Peyer's patch (tissue), 4 donors: ENCODE measurements around the gene PTEN. TPM values are rescaled to one million over a fixed set of nuclear protein-coding genes. Genes with fewer than 3 reads are reported as not detected.

ENCODE experiments used
- DNase-seq, 3 donors: peaks; one replicate each; pipeline ENCODE4 v3.0.0-alpha.2; 2017 to 2019
- H3K27ac ChIP-seq, 4 donors: fragments of 200-600 bp; sonication (generic); one replicate each; pipeline ENCODE4 v1.5.1; 2016 to 2019
- H3K27me3 ChIP-seq, 2 donors: fragments of 200-600 bp; sonication (generic); one replicate each; pipeline ENCODE4 v1.5.1; 2019
- H3K36me3 ChIP-seq, 3 donors: fragments of 200-600 bp; sonication (generic); one replicate each; pipeline ENCODE4 v1.5.1; 2016 to 2019
- H3K4me1 ChIP-seq, 4 donors: fragments of 200-600 bp; sonication (generic); one replicate each; pipeline ENCODE4 v1.5.1; 2016 to 2019
- H3K4me3 ChIP-seq, 4 donors: fragments of 200-600 bp; sonication (generic); 1 replicate in 3 of 4; 2 replicates in 1 of 4; pipeline ENCODE4 v1.5.1; 2016 to 2019; ENCODE audit warnings: mild to moderate bottlenecking in 1 of 4
- H3K9me3 ChIP-seq, 4 donors: fragments of 200-600 bp; sonication (generic); one replicate each; pipeline ENCODE4 v1.5.1; 2016 to 2019; ENCODE audit warnings: mild to moderate bottlenecking in 1 of 4
- POLR2A ChIP-seq, 2 donors: fragments of 450-650 bp; IDR thresholded peaks; one replicate each; pipeline ENCODE4 v1.5.1; 2017; ENCODE audit warnings: antibody characterized with exemption in 2 of 2, mild to moderate bottlenecking in 2 of 2, moderate library complexity in 2 of 2
- total RNA-seq, 4 donors: library from RNA; depleted of rRNA; stranded (reverse); fragments of >200 nt; gene quantifications; one replicate each; pipeline ENCODE4 v1.1.0, GENCODE V29; 2016
- TF ChIP-seq, protein P1 (sequence below), 6 experiments: fragments of 450-650 bp in 4 of 6; fragments of 200-600 bp in 2 of 6; sonication (generic) in 1 of 6; IDR thresholded peaks; one replicate each; pipeline ENCODE4 v1.5.1; 2017 to 2019; ENCODE audit warnings: antibody characterized with exemption in 6 of 6, mild to moderate bottlenecking in 3 of 6, moderate library complexity in 1 of 6

PTEN gene
- total RNA-seq, 4 donors from 2014 or later = 107 to 146 (median 125) TPM

DNA sequence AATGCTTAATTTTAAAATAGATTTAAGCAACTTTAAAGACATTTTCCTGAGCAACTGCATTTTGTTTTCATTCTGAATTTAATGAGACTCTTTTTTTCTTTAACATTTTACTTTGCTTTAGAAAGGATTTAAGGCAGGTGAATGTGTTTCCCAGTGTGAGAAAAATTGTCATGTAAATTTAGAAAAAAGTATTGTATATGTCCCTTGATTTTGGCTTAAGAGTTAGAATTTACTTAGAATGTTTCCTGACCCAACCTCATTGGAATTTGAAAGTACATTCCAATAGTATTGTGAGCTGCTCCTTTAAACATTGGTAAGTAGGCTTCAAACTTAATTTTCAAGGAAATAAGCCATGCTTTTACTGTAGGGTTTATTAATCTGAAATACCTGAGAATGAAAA is 110.2 kb downstream of the PTEN start:
- H3K27me3 ChIP-seq = no peaks in the 10 kb centered on the region
- no peak for TF ChIP-seq POLR2A (IDR thresholded peaks at IDR 0.05)
- TF ChIP-seq, protein P1, sequence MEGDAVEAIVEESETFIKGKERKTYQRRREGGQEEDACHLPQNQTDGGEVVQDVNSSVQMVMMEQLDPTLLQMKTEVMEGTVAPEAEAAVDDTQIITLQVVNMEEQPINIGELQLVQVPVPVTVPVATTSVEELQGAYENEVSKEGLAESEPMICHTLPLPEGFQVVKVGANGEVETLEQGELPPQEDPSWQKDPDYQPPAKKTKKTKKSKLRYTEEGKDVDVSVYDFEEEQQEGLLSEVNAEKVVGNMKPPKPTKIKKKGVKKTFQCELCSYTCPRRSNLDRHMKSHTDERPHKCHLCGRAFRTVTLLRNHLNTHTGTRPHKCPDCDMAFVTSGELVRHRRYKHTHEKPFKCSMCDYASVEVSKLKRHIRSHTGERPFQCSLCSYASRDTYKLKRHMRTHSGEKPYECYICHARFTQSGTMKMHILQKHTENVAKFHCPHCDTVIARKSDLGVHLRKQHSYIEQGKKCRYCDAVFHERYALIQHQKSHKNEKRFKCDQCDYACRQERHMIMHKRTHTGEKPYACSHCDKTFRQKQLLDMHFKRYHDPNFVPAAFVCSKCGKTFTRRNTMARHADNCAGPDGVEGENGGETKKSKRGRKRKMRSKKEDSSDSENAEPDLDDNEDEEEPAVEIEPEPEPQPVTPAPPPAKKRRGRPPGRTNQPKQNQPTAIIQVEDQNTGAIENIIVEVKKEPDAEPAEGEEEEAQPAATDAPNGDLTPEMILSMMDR (IDR thresholded peaks at IDR 0.05) = no peak
- no peaks in the 10 kb centered on the region for H3K9me3 ChIP-seq

DNA sequence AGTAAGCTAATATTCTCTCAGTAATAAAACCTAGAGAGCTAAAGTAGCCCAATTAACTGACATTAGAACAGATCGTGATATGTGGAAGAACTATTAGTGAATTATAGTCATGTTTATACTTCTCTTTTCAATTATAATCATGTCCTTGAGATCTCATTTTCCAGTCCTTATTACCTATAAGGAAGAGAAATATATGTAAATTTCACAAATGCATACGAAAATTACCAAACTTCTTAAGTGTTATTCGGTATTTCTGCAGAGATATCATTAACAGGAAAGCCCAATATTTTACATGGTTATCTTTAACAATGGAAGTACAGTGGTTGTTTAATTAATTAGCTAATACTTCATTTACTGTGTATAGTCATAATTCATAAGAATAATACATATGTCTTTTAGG is 110.7 kb downstream of the PTEN start:
- H3K27ac ChIP-seq = no peak overlapping the region
- no peak for TF ChIP-seq POLR2A (IDR thresholded peaks at IDR 0.05)
- TF ChIP-seq, protein P1 (IDR thresholded peaks at IDR 0.05) = no peak
- no peak for DNase-seq

More for the DNA sequence above, 110.2 kb downstream of the PTEN start:
- no peak overlapping the region for H3K4me3 ChIP-seq
- no peaks in the 10 kb centered on the region for H3K36me3 ChIP-seq
- no peaks in the 10 kb centered on the region for H3K4me1 ChIP-seq
- H3K27ac ChIP-seq = no peak overlapping the region
- DNase-seq = no peak

DNA sequence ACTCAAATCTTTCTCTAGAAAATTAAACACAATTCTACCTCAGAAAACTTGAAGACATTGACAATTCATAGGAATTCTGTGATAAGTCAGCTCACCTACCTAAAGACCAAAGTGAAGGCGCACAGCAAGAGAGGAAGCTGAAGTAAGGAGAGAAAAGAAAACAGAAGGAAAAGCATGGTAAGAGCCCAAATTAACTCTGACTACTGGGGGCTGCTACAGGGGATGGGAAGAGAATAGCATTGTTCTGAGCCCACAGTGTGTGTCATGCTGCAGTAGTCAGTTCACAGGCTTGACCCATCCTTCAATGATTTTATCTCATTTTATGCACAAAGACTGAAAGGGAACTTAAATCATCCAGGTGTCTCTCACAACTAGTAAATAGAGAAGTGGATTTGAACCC is 111.3 kb downstream of the PTEN start:
- no peak for DNase-seq
- Histone ChIP-seq H3K27ac (no peak overlapping the region), H3K4me1 (no peaks in the 10 kb centered on the region), H3K27me3 (no peaks in the 10 kb centered on the region), H3K36me3 (no peaks in the 10 kb centered on the region), H3K9me3 (no peaks in the 10 kb centered on the region), H3K4me3 (no peak overlapping the region)
- TF ChIP-seq POLR2A (IDR thresholded peaks at IDR 0.05) = no peak
- TF ChIP-seq, protein P1 (IDR thresholded peaks at IDR 0.05) = no peak

More for the DNA sequence above, 110.7 kb downstream of the PTEN start:
- H3K27me3 ChIP-seq = no peaks in the 10 kb centered on the region
- H3K4me3 ChIP-seq = no peak overlapping the region
- H3K9me3 ChIP-seq = no peaks in the 10 kb centered on the region
- no peaks in the 10 kb centered on the region for H3K4me1 ChIP-seq
- no peaks in the 10 kb centered on the region for H3K36me3 ChIP-seq

DNA sequence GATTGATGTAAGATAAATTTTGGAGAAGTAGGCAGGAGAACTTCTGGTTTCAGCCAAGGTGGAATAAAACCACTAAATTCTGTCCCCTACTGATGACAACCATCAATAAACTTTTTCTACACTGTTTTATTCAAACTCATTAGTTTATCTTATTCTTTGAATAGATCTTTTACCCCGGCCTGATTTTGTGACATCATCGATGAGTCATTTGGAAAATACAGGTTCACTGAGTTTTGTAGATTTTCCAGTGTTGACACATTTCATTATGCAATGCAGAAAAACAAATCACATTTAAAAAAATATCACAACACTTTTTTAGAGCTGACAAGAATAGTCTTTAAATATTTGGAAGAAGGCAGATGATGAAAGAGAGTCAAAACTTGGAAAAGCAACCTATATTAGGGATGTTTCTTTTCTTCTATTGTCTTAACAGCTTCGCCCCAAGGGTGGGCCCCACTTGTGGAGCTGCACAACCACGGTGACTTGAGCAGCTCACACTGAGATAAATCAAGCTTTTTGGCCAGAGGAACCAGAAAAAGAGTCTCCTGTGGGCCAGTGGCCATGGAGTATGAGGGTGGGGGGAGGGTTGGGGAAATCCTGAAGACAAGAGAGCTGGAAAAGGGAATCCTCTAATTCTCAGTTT is 112.8 kb downstream of the PTEN start:
- H3K4me1 ChIP-seq = no peaks in the 10 kb centered on the region
- H3K36me3 ChIP-seq = no peaks in the 10 kb centered on the region
- H3K4me3 ChIP-seq = no peak overlapping the region
- no peak for DNase-seq
- H3K27ac ChIP-seq = no peak overlapping the region
- H3K9me3 ChIP-seq = no peaks in the 10 kb centered on the region
- H3K27me3 ChIP-seq = no peaks in the 10 kb centered on the region
- TF ChIP-seq POLR2A (IDR thresholded peaks at IDR 0.05) = no peak
- TF ChIP-seq, protein P1 (IDR thresholded peaks at IDR 0.05) = no peak

DNA sequence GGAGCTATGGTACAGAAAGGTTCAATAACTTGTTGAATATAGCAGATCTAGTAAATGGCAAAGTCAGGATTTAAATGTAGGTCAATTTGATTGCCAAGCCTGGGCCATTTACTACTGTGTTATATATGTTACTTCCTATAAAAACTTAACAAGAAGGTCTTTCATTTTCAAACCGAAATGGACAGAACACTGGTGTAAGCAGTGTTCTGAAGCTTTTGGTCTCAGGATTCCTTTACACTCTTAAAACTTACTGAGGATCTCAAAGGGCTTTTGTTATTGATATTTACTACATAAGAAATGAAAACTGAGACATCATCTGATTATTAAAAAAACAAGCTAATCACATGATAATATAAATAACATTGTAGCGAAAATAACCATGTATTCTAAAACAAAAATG is 114.7 kb downstream of the PTEN start:
- Histone ChIP-seq H3K36me3 (no peaks in the 10 kb centered on the region), H3K27me3 (no peaks in the 10 kb centered on the region), H3K4me1 (no peaks in the 10 kb centered on the region), H3K9me3 (no peaks in the 10 kb centered on the region), H3K27ac (no peak overlapping the region), H3K4me3 (no peak overlapping the region)
- no peak for TF ChIP-seq POLR2A (IDR thresholded peaks at IDR 0.05)
- TF ChIP-seq, protein P1 (IDR thresholded peaks at IDR 0.05) = no peak
- DNase-seq = no peak

DNA sequence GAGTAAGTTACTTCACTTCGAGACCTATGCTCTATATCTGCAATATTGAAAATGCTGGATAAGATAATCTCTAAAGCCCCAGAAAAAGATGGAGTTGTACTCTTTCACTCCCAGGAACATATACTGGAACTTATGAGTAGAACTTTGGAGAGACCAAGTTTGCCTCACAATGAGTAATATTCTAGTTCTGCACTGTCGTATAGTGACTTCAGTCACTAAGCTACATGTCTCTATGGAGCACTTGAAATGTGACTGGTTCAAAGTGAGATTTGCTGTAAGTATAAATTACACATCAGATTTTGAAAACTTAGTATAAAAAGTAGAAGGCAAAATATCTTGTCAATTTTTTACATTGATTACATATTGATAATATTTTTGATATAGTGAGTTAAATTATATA is 116.4 kb downstream of the PTEN start:
- Histone ChIP-seq H3K9me3 (no peaks in the 10 kb centered on the region), H3K36me3 (no peaks in the 10 kb centered on the region), H3K27ac (no peak overlapping the region), H3K4me1 (no peaks in the 10 kb centered on the region), H3K27me3 (no peaks in the 10 kb centered on the region), H3K4me3 (no peak overlapping the region)
- TF ChIP-seq POLR2A (IDR thresholded peaks at IDR 0.05) = no peak
- TF ChIP-seq, protein P1 (IDR thresholded peaks at IDR 0.05) = no peak
- DNase-seq = no peak
